ENCODE data around the gene ZFP36. TPM values are rescaled to one million over a fixed set of nuclear protein-coding genes. Genes with fewer than 3 reads are reported as not detected.
"Not testable (repeated sequence)": the region's sequence is repeated elsewhere in the genome, so short reads cannot be mapped to it uniquely, and the experiment has no call there.

Gene ZFP36
- total and polyA plus RNA-seq, 10 donors: 63.2 to 396 (median 165) TPM

GRCh38 chr19:39449116-39449797 lies 42.6 kb downstream of the ZFP36 start:
- peak overlapping the region in 3 of 8 donors; percentile 16 to 47 (median 34) for H3K27ac ChIP-seq
- peaks cover 40 to 88% (median 63%) of the 10 kb centered on the region in 6 donors for H3K4me1 ChIP-seq
- no peak for DNase-seq
- WGBS, 5 donors: 68 to 75% (median 71%) methylated on average over 7 to 8 of the region's 8 CpGs
- H3K9me3 ChIP-seq: no peaks in the 10 kb centered on the region
- H3K27me3 ChIP-seq (replicated peaks in 1 of 7): no peaks in the 10 kb centered on the region
- TF ChIP-seq POLR2AphosphoS5 (IDR thresholded peaks at IDR 0.05): no peak
- no peak for TF ChIP-seq CTCF (IDR thresholded peaks at IDR 0.05 in 8 of 11, conservative IDR thresholded peaks at IDR 0.05 in 3 of 11)
- no peak for TF ChIP-seq POLR2A (IDR thresholded peaks at IDR 0.05)
- intact Hi-C loops (cut with DNase I; ENCODE audit: low total_unique reads): loop anchor here (10.0 kb wide), 1 partner anchor 86 kb away; the partner anchor contains the start of gene EID2B
- H3K4me3 ChIP-seq: peak overlapping the region in 1 of 8 donors; percentile 18
- peaks cover 0 to 59% (median 22%) of the 10 kb centered on the region in 6 donors for H3K36me3 ChIP-seq

GRCh38 chr19:39451257-39451656 lies 44.6 kb downstream of the ZFP36 start:
- DNase-seq; H3K27ac ChIP-seq; H3K27me3 ChIP-seq (replicated peaks in 1 of 7); H3K9me3 ChIP-seq; intact Hi-C loops (cut with DNase I; ENCODE audit: low total_unique reads); H3K4me3 ChIP-seq: not testable (repeated sequence)
- Histone ChIP-seq H3K36me3 (peaks cover 0 to 79% (median 30%) of the 10 kb centered on the region in 6 donors), H3K4me1 (peaks cover 37 to 78% (median 54%) of the 10 kb centered on the region in 6 donors)
- WGBS, 5 donors: 92 to 97% (median 96%) methylated on average over 8 of the region's 8 CpGs

Small RNA genes lying within 50 kb of the gene (microRNA-seq; reads per million reads assigned to microRNA genes)
- gene MIR4530: 0.57 to 1.8 (median 0.72) reads per million in 3 donors

Small RNA genes lying within 50 kb of the gene (small RNA-seq; reads per million reads assigned to genes)
- gene MIR4530: 0 to 0.14 (median 0.03) reads per million in 4 donors
- gene RN7SL566P: 0 reads per million in 4 donors

Other genes starting within 250 kb of the ZFP36 start
- gene NCCRP1, start 209.9 kb upstream of the ZFP36 start, total RNA-seq: under 1 TPM in 2 of 7 donors, not detected in 5; 0.13 to 0.28 TPM
- gene NCCRP1, start 209.9 kb upstream of the ZFP36 start, polyA plus RNA-seq: 1 to 10 TPM in 1 of 3 donors, under 1 TPM in 2; 0.12 to 1.7 (median 0.19) TPM
- not detected for gene SYCN, start 202.6 kb upstream of the ZFP36 start, total RNA-seq
- not detected for gene SYCN, start 202.6 kb upstream of the ZFP36 start, polyA plus RNA-seq
- not detected for gene IFNL3, start 161.8 kb upstream of the ZFP36 start, total RNA-seq
- not detected for gene IFNL3, start 161.8 kb upstream of the ZFP36 start, polyA plus RNA-seq
- gene IFNL4, start 158.0 kb upstream of the ZFP36 start, total RNA-seq: not detected
- not detected for gene IFNL4, start 158.0 kb upstream of the ZFP36 start, polyA plus RNA-seq
- gene IFNL2, start 138.5 kb upstream of the ZFP36 start, total RNA-seq: not detected
- not detected for gene IFNL2, start 138.5 kb upstream of the ZFP36 start, polyA plus RNA-seq
- not detected for gene IFNL1, start 110.4 kb upstream of the ZFP36 start, total RNA-seq
- gene IFNL1, start 110.4 kb upstream of the ZFP36 start, polyA plus RNA-seq: not detected
- 1 to 10 TPM; 2.2 to 6.0 (median 4.6) TPM for gene LRFN1, start 86.0 kb upstream of the ZFP36 start, total RNA-seq
- gene LRFN1, start 86.0 kb upstream of the ZFP36 start, polyA plus RNA-seq: 1 to 10 TPM in 1 of 3 donors, under 1 TPM in 2; 0.67 to 1.2 (median 0.99) TPM
- gene GMFG, start 70.8 kb upstream of the ZFP36 start, total RNA-seq: 100 to 1,000 TPM; 178 to 354 (median 288) TPM
- gene GMFG, start 70.8 kb upstream of the ZFP36 start, polyA plus RNA-seq: 100 to 1,000 TPM; 421 to 492 (median 452) TPM
- 100 to 1,000 TPM in 1 of 7 donors, 10 to 100 TPM in 6; 66.4 to 108 (median 84.1) TPM for gene SAMD4B, start 64.4 kb upstream of the ZFP36 start, total RNA-seq
- 10 to 100 TPM; 26.7 to 56.3 (median 42.1) TPM for gene SAMD4B, start 64.4 kb upstream of the ZFP36 start, polyA plus RNA-seq
- 10 to 100 TPM; 35.0 to 48.1 (median 39.8) TPM for gene PAF1, start 15.7 kb upstream of the ZFP36 start, total RNA-seq
- gene PAF1, start 15.7 kb upstream of the ZFP36 start, polyA plus RNA-seq: 10 to 100 TPM; 27.4 to 51.3 (median 35.6) TPM
- 10 to 100 TPM; 25.7 to 45.7 (median 34.6) TPM for gene MED29, start 15.5 kb upstream of the ZFP36 start, total RNA-seq
- 10 to 100 TPM; 15.5 to 28.2 (median 20.5) TPM for gene MED29, start 15.5 kb upstream of the ZFP36 start, polyA plus RNA-seq
- gene PLEKHG2, start 5.8 kb downstream of the ZFP36 start, total RNA-seq: 100 to 1,000 TPM in 1 of 7 donors, 10 to 100 TPM in 6; 18.6 to 107 (median 48.4) TPM
- gene PLEKHG2, start 5.8 kb downstream of the ZFP36 start, polyA plus RNA-seq: 10 to 100 TPM in 1 of 3 donors, 1 to 10 TPM in 2; 8.9 to 25.8 (median 9.5) TPM
- gene RPS16, start 29.1 kb downstream of the ZFP36 start, total RNA-seq: 1,000 to 10,000 TPM; 1,378 to 2,109 (median 1,598) TPM
- gene RPS16, start 29.1 kb downstream of the ZFP36 start, polyA plus RNA-seq: 1,000 to 10,000 TPM; 5,364 to 5,747 (median 5,635) TPM
- gene SUPT5H, start 38.7 kb downstream of the ZFP36 start, total RNA-seq: 100 to 1,000 TPM; 103 to 125 (median 108) TPM
- gene SUPT5H, start 38.7 kb downstream of the ZFP36 start, polyA plus RNA-seq: 100 to 1,000 TPM in 2 of 3 donors, 10 to 100 TPM in 1; 95.8 to 225 (median 198) TPM
- gene TIMM50, start 74.0 kb downstream of the ZFP36 start, total RNA-seq: 10 to 100 TPM; 30.3 to 51.5 (median 41.8) TPM
- 10 to 100 TPM; 36.2 to 46.0 (median 40.7) TPM for gene TIMM50, start 74.0 kb downstream of the ZFP36 start, polyA plus RNA-seq
- under 1 TPM in 2 of 7 donors, not detected in 5; 0.16 to 0.27 TPM for gene DLL3, start 92.1 kb downstream of the ZFP36 start, total RNA-seq
- gene DLL3, start 92.1 kb downstream of the ZFP36 start, polyA plus RNA-seq: under 1 TPM; 0.52 to 0.68 (median 0.58) TPM
- not detected for gene SELENOV, start 108.3 kb downstream of the ZFP36 start, total RNA-seq
- gene SELENOV, start 108.3 kb downstream of the ZFP36 start, polyA plus RNA-seq: not detected
- 1 to 10 TPM; 2.0 to 5.3 (median 4.5) TPM for gene EID2B, start 126.0 kb downstream of the ZFP36 start, total RNA-seq
- gene EID2B, start 126.0 kb downstream of the ZFP36 start, polyA plus RNA-seq: 1 to 10 TPM; 4.6 to 5.7 (median 5.4) TPM
- gene EID2, start 133.3 kb downstream of the ZFP36 start, total RNA-seq: 10 to 100 TPM in 5 of 7 donors, 1 to 10 TPM in 2; 7.9 to 17.4 (median 12.7) TPM
- gene EID2, start 133.3 kb downstream of the ZFP36 start, polyA plus RNA-seq: 10 to 100 TPM; 15.5 to 17.7 (median 17.2) TPM
- not detected for gene LGALS13, start 195.7 kb downstream of the ZFP36 start, total RNA-seq
- not detected for gene LGALS13, start 195.7 kb downstream of the ZFP36 start, polyA plus RNA-seq
- gene LGALS16, start 249.1 kb downstream of the ZFP36 start, total RNA-seq: not detected
- gene LGALS16, start 249.1 kb downstream of the ZFP36 start, polyA plus RNA-seq: not detected